NT2/D1 (cell line): ENCODE results near the gene SLC25A39.

Experiments
- SUZ12 ChIP-seq: IDR thresholded peaks from 2 replicates; pipeline ENCODE4 v1.6.1; 2011; ENCODE audit not compliant: insufficient read length, insufficient read depth; ENCODE audit errors: extremely low read depth
- YY1 ChIP-seq: IDR thresholded peaks from 2 replicates; pipeline ENCODE4 v1.6.1; 2011; ENCODE audit not compliant: insufficient read length, insufficient read depth

- TF ChIP-seq YY1 = no peak
- no peak for TF ChIP-seq SUZ12
These were observed 20.4 kb upstream of the SLC25A39 start, which contains the start of gene GRN for GRCh38 chr17:44344939-44345453.
